Small intestine (tissue), 7 donors: ENCODE measurements around the gene NLRP5. TPM values are rescaled to one million over a fixed set of nuclear protein-coding genes. Genes with fewer than 3 reads are reported as not detected.
"Not testable (repeated sequence)": the region's sequence is repeated elsewhere in the genome, so short reads cannot be mapped to it uniquely, and the experiment has no call there.

Source experiments
- DNase-seq, 2 donors: peaks; one replicate each; pipeline versions ENCODE4 v3.0.0 to v3.0.0-alpha.2; 2013
- FAIRE-seq: peaks from 2 replicates; lab custom pipeline; 2012; peaks lifted over from hg19 to GRCh38; lab: Jason Lieb, UNC
- H3K27ac ChIP-seq, 3 donors: one replicate each; pipeline ENCODE4 v1.5.1; 2013; ENCODE audit warnings: low read length in 2 of 3, mild to moderate bottlenecking in 2 of 3, control low read depth in 1 of 3, inconsistent platforms in 1 of 3, low read depth in 1 of 3, moderate library complexity in 1 of 3
- H3K27me3 ChIP-seq, 3 donors: one replicate each; pipeline ENCODE4 v1.6.1; 2013; ENCODE audit warnings: low read length in 3 of 3, inconsistent platforms in 1 of 3; ENCODE audit not compliant: control insufficient read depth in 3 of 3, insufficient read depth in 3 of 3
- H3K36me3 ChIP-seq, 3 donors: one replicate each; pipeline ENCODE4 v1.6.1; 2013; ENCODE audit warnings: low read length in 3 of 3, inconsistent platforms in 1 of 3, low read depth in 1 of 3, mild to moderate bottlenecking in 1 of 3, moderate library complexity in 1 of 3; ENCODE audit not compliant: control insufficient read depth in 3 of 3, insufficient read depth in 2 of 3
- H3K4me1 ChIP-seq, 3 donors: one replicate each; pipeline ENCODE4 v1.6.1; 2013; ENCODE audit warnings: low read length in 2 of 3, inconsistent platforms in 1 of 3, low read depth in 1 of 3, mild to moderate bottlenecking in 1 of 3, moderate library complexity in 1 of 3; ENCODE audit not compliant: control insufficient read depth in 3 of 3, insufficient read depth in 2 of 3
- H3K4me3 ChIP-seq, 3 donors: one replicate each; pipeline ENCODE4 v1.5.1; 2013; ENCODE audit warnings: low read length in 3 of 3, control low read depth in 1 of 3, inconsistent platforms in 1 of 3, low read depth in 1 of 3, mild to moderate bottlenecking in 1 of 3, moderate library complexity in 1 of 3
- H3K9me3 ChIP-seq, 2 donors: one replicate each; pipeline ENCODE4 v1.6.1; 2013; ENCODE audit warnings: low read depth in 1 of 2, low read length in 1 of 2; ENCODE audit not compliant: control insufficient read depth in 2 of 2, insufficient read depth in 1 of 2
- WGBS, 3 donors: extraction: QIAGEN DNeasy Blood & Tissue Kit; methylation state at CpG; one replicate each; pipeline ENCODE4 v1.1.7; 2013; 5-methylcytosine and 5-hydroxymethylcytosine counted together
- polyA plus RNA-seq, 4 donors: library from polyadenylated mRNA; stranded (reverse) in 3 of 4; unstranded in 1 of 4; fragments of 200-250 nt in 3 of 4; fragments of 120-200 nt in 1 of 4; gene quantifications; one replicate each; pipeline versions ENCODE4 v1.2.1 to v1.2.3, GENCODE V29; 2013
- donor health status: healthy with polysubstance abuse.
- donor health status: control.
- donor health status: control.
- donor health status: Bipolar disorder and iron deficiency.
- donor health status: healthy.

NLRP5 gene
- polyA plus RNA-seq, 4 donors = not detected

GRCh38 chr19:56105090-56105701 lies 118.6 kb downstream of the NLRP5 start:
- H3K4me3 ChIP-seq = no peak overlapping the region
- peak; percentile 81 to 88 for DNase-seq
- no peak for FAIRE-seq
- H3K4me1 ChIP-seq = peaks cover 1 to 21% (median 13%) of the 10 kb centered on the region in 3 donors
- no peaks in the 10 kb centered on the region for H3K9me3 ChIP-seq
- peak overlapping the region in 2 of 3 donors; percentile 67 to 81 for H3K27ac ChIP-seq
- 5 to 24% (median 18%) methylated on average over 22 of the region's 22 CpGs for WGBS, 3 donors
- H3K36me3 ChIP-seq = peaks cover 7 to 52% (median 9%) of the 10 kb centered on the region in 3 donors
- H3K27me3 ChIP-seq = no peaks in the 10 kb centered on the region

DNA sequence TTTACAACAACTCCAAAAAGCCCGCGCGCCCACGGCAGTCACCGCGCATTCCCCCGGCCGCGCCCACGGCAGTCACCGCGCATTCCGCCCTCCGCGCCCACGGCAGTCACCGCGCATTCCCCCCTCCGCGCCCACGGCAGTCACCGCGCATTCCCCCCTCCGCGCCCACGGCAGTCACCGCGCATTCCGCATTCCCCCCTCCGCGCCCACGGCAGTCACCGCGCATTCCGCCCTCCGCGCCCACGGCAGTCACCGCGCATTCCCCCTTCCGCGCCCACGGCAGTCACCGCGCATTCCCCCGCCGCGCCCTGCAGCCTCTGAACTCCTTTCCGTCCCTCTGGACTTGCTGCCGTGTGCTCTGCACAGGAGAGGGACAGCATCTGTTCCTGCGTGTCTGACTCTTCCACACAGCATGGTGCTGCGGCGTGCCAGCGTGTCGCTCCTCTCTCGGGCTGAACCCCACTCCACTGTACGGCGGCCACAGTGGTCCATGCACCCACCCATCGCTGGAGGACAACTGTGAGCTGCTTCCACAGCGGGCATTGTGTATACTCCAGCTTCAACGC lies 119.3 kb downstream of the NLRP5 start:
- not testable (repeated sequence) for FAIRE-seq, H3K4me3 ChIP-seq, H3K27me3 ChIP-seq, DNase-seq, H3K27ac ChIP-seq, H3K9me3 ChIP-seq
- Histone ChIP-seq H3K4me1 (peaks cover 1 to 28% (median 16%) of the 10 kb centered on the region in 3 donors), H3K36me3 (peaks cover 7 to 52% (median 9%) of the 10 kb centered on the region in 3 donors)
- WGBS, 3 donors = 72 to 95% (median 75%) methylated on average over 57 to 61 of the region's 61 CpGs

DNA sequence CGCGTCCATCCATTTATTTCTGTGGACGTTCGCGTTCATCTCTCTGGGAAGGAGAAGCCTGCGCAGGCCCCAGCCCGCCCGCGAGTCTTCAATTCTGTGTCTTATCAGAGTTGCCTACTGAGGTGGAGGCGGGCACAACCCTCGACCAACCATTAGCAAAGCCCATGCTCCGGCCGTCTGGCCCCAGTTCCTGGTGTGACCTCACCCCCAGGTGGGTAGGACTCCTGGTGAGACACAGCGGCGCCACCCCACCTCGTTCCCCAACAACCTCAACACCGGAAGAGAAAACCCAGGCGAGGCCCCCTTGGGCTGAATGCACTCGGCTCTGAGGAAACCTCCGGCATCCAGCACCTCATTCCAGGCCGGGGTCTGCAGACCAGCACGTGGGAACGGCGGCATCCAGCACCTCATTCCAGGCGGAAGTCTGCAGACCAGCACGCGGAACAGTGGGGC lies 119.8 kb downstream of the NLRP5 start:
- 65 to 85% (median 73%) methylated on average over 27 of the region's 27 CpGs for WGBS, 3 donors
- peaks cover 6 to 53% (median 7%) of the 10 kb centered on the region in 3 donors for H3K36me3 ChIP-seq
- peaks cover 1 to 33% (median 21%) of the 10 kb centered on the region in 3 donors for H3K4me1 ChIP-seq
- FAIRE-seq = no peak
- DNase-seq = peak in 1 of 2 donors; percentile 20
- no peak overlapping the region for H3K27ac ChIP-seq
- H3K4me3 ChIP-seq = no peak overlapping the region
- H3K9me3 ChIP-seq = no peaks in the 10 kb centered on the region
- no peaks in the 10 kb centered on the region for H3K27me3 ChIP-seq

DNA sequence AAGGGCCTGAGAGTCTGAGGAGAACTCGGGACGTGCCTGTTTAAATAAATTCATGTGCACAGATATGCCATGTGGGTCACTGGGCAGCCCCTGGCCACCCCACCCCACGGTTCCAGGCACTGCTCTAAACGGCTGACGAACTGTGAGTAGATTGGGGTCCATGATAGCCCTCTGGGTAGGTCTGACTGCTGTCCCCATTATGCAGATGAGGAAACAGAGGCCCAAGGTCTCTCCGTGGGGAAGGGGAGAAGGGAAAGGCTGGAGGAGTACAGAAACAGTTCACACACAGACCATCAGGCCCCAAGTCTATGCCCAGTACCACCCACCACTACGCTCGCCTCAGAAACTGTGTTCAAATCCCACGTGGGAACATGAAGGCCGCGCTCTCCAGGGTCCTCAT lies 120.4 kb downstream of the NLRP5 start:
- H3K27ac ChIP-seq = no peak overlapping the region
- no peak overlapping the region for H3K4me3 ChIP-seq
- H3K27me3 ChIP-seq = no peaks in the 10 kb centered on the region
- WGBS, 3 donors = 82 to 88% (median 83%) methylated on average over 11 of the region's 11 CpGs
- DNase-seq (no peak), FAIRE-seq (no peak)
- peaks cover 3 to 53% (median 7%) of the 10 kb centered on the region in 3 donors for H3K36me3 ChIP-seq
- peaks cover 1 to 39% (median 24%) of the 10 kb centered on the region in 3 donors for H3K4me1 ChIP-seq
- H3K9me3 ChIP-seq = no peaks in the 10 kb centered on the region

- FAIRE-seq (no peak), DNase-seq (no peak)
- H3K27me3 ChIP-seq = no peaks in the 10 kb centered on the region
- H3K27ac ChIP-seq = no peak overlapping the region
- H3K4me3 ChIP-seq = no peak overlapping the region
- H3K36me3 ChIP-seq = peaks cover 2 to 50% (median 4%) of the 10 kb centered on the region in 3 donors
- WGBS, 3 donors = 66 to 76% (median 74%) methylated on average over 16 to 27 of the region's 27 CpGs
- no peaks in the 10 kb centered on the region for H3K9me3 ChIP-seq
- H3K4me1 ChIP-seq = peaks cover 4 to 47% (median 31%) of the 10 kb centered on the region in 3 donors
Measured at GRCh38 chr19:56107626-56108351, 121.2 kb downstream of the NLRP5 start.

DNA sequence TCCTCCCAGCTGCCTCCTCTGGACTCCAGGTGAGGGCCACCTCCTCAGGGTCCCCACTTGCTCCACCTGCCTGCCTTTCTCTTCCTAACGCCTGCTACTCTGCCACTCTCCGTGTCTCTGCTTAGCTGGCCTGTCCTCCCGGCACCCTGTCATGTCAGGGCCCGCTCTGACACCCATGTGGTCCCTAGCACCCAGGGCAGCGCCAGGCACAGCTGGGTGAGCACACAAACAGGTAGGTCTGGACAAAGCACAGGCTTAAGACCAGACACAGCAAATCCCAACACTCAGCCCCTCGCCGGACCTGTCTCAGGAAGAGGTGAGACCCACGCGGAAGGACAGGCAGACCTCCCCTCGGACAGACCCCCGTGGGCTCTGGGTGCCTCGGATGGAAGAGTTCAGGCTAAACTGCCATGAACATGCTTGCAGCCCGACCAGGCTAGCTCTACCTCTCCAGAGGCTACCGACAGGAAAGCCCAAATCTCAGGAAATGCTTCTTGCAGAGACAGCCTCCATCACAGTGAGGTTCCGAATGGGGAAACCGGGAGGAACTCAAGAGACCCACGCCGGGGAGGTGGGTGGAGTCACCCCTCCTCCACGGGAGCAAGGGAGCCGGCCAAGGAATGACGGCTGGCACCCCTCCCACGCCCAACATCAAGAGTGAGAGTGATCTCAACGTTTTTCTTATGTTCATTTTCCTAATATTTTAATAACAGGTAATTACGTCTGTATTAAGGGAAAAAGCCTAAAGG lies 122.0 kb downstream of the NLRP5 start:
- DNase-seq (no peak), FAIRE-seq (no peak)
- Histone ChIP-seq H3K4me3 (no peak overlapping the region), H3K36me3 (peaks cover 0 to 47% (median 2%) of the 10 kb centered on the region in 3 donors), H3K4me1 (peaks cover 5 to 55% (median 38%) of the 10 kb centered on the region in 3 donors), H3K27me3 (no peaks in the 10 kb centered on the region), H3K9me3 (no peaks in the 10 kb centered on the region), H3K27ac (no peak overlapping the region)
- 44 to 47% (median 47%) methylated on average over 24 of the region's 24 CpGs for WGBS, 3 donors

DNA sequence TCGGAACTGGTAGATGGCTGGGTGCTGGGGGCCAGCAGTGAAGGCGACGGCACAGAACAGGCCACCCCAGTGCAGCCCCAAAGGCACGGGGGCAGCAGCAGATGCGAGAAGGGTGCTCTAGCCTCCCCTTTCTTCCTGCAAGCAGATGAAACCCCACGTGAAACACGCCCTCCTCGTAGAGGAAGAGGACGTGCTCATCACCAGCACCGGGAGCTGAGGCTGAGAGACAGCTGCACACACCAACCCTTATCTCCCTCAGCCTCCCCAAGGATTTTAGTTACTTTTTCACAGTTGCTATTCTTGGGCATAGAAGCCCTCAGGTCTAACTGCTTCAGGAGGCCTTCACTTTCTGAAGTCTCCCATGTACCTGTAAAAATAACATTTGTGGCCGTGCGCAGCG lies 122.7 kb downstream of the NLRP5 start:
- FAIRE-seq (no peak), DNase-seq (no peak)
- Histone ChIP-seq H3K36me3 (peaks cover 0 to 48% (median 2%) of the 10 kb centered on the region in 3 donors), H3K27me3 (no peaks in the 10 kb centered on the region), H3K9me3 (no peaks in the 10 kb centered on the region), H3K27ac (no peak overlapping the region), H3K4me3 (no peak overlapping the region), H3K4me1 (peaks cover 5 to 55% (median 38%) of the 10 kb centered on the region in 3 donors)
- 48 to 59% (median 49%) methylated on average over 13 of the region's 13 CpGs for WGBS, 3 donors
